CD14-positive monocyte (primary cell): ENCODE results near the gene RBFOX1. TPM values are rescaled to one million over a fixed set of nuclear protein-coding genes. Genes with fewer than 3 reads are reported as not detected.

ENCODE experiments used
- DNase-seq, 3 donors: peaks; one replicate each; pipeline ENCODE4 v3.0.0-alpha.2; 2011 to 2022
- H2AFZ ChIP-seq: 2 replicates; pipeline ENCODE4 v1.6.0; 2012; ENCODE audit warnings: mild to moderate bottlenecking, low read depth, low read length, inconsistent platforms; ENCODE audit not compliant: insufficient read depth, poor library complexity, severe bottlenecking
- H3K27ac ChIP-seq, 2 donors: 1 replicate in 1 of 2; 2 replicates in 1 of 2; pipeline ENCODE4 v1.5.1; 2012 to 2013; ENCODE audit warnings: low read length in 2 of 2, control low read depth in 1 of 2, inconsistent platforms in 1 of 2, low read depth in 1 of 2, mild to moderate bottlenecking in 1 of 2
- H3K27me3 ChIP-seq, 2 donors: one replicate each; pipeline versions ENCODE4 v1.6.0 to v1.6.1; 2011 to 2013; ENCODE audit warnings: low read length in 2 of 2; ENCODE audit not compliant: control insufficient read depth in 2 of 2, insufficient read depth in 2 of 2
- H3K36me3 ChIP-seq, 2 donors: replicated peaks in 1 of 2; 1 replicate in 1 of 2; 2 replicates in 1 of 2; pipeline versions ENCODE4 v1.5.1 to v1.6.1; 2012 to 2013; ENCODE audit warnings: low read length in 2 of 2, control low read depth in 1 of 2, inconsistent platforms in 1 of 2, mild to moderate bottlenecking in 1 of 2; ENCODE audit not compliant: insufficient read depth in 2 of 2, control insufficient read depth in 1 of 2
- H3K4me1 ChIP-seq, 2 donors: 1 replicate in 1 of 2; 2 replicates in 1 of 2; pipeline versions ENCODE4 v1.5.1 to v1.6.1; 2012 to 2013; ENCODE audit warnings: low read length in 2 of 2, control low read depth in 1 of 2, inconsistent platforms in 1 of 2, mild to moderate bottlenecking in 1 of 2, moderate library complexity in 1 of 2; ENCODE audit not compliant: insufficient read depth in 2 of 2, control insufficient read depth in 1 of 2
- H3K4me2 ChIP-seq: replicated peaks from 2 replicates; pipeline ENCODE3; 2012; ENCODE audit warnings: low read length, moderate library complexity, mild to moderate bottlenecking; ENCODE audit not compliant: poor library complexity, severe bottlenecking; ENCODE audit errors: extremely low read depth
- H3K4me3 ChIP-seq, 3 experiments: fragments of 200-600 bp in 1 of 3; sonication (generic) in 1 of 3; replicated peaks in 1 of 3; 1 replicate in 2 of 3; 2 replicates in 1 of 3; pipeline ENCODE4 v1.5.1; 2011 to 2013; ENCODE audit warnings: low read length in 3 of 3, mild to moderate bottlenecking in 3 of 3, control low read depth in 2 of 3, low read depth in 2 of 3, inconsistent platforms in 1 of 3, moderate library complexity in 1 of 3
- H3K79me2 ChIP-seq: 2 replicates; pipeline ENCODE4 v1.6.0; 2012; ENCODE audit warnings: mild to moderate bottlenecking, control low read depth, inconsistent platforms, low read length, moderate library complexity; ENCODE audit not compliant: insufficient read depth
- H3K9ac ChIP-seq: 2 replicates; pipeline ENCODE4 v1.6.0; 2017; ENCODE audit warnings: low read length, mild to moderate bottlenecking; ENCODE audit not compliant: insufficient read depth, poor library complexity, severe bottlenecking
- H3K9me3 ChIP-seq, 2 donors: replicated peaks in 1 of 2; 1 replicate in 1 of 2; 2 replicates in 1 of 2; pipeline versions ENCODE4 v1.5.1 to v1.6.1; 2012 to 2013; ENCODE audit warnings: low read length in 2 of 2, control low read depth in 1 of 2; ENCODE audit not compliant: control insufficient read depth in 1 of 2, insufficient read depth in 1 of 2
- H4K20me1 ChIP-seq: 2 replicates; pipeline ENCODE4 v1.6.0; 2012; ENCODE audit warnings: mild to moderate bottlenecking, low read length, control low read depth, moderate library complexity; ENCODE audit not compliant: insufficient read depth
- H3K27ac Mint-ChIP-seq, 7 donors: one replicate each; pipeline ENCODE4 v1.8.0; 2020; ENCODE audit warnings: mild to moderate bottlenecking in 7 of 7, mixed read lengths in 7 of 7, moderate library complexity in 6 of 7, inconsistent platforms in 2 of 7
- H3K27me3 Mint-ChIP-seq, 3 donors: one replicate each; pipeline ENCODE4 v1.8.0; 2021 to 2022; ENCODE audit warnings: low read depth in 3 of 3, mild to moderate bottlenecking in 3 of 3, mixed read lengths in 3 of 3, moderate library complexity in 3 of 3, inconsistent platforms in 1 of 3
- H3K36me3 Mint-ChIP-seq, 2 donors: one replicate each; pipeline ENCODE4 v1.8.0; 2020; ENCODE audit warnings: mixed read lengths in 2 of 2, inconsistent platforms in 1 of 2, mild to moderate bottlenecking in 1 of 2
- H3K4me1 Mint-ChIP-seq: one replicate; pipeline ENCODE4 v1.8.0; 2020; ENCODE audit warnings: mild to moderate bottlenecking, mixed read lengths
- H3K4me3 Mint-ChIP-seq, 2 donors: one replicate each; pipeline ENCODE4 v1.8.0; 2020; ENCODE audit warnings: mild to moderate bottlenecking in 2 of 2, mixed read lengths in 2 of 2, moderate library complexity in 1 of 2
- H3K9me3 Mint-ChIP-seq, 7 donors: one replicate each; pipeline ENCODE4 v1.8.0; 2020 to 2022; ENCODE audit warnings: mixed read lengths in 7 of 7, mild to moderate bottlenecking in 6 of 7, moderate library complexity in 6 of 7, inconsistent platforms in 2 of 7
- WGBS: methylation state at CpG from one replicate; pipeline ENCODE4 v1.1.5; 2013; ENCODE audit warnings: missing lambda C conversion rate; ENCODE audit not compliant: insufficient coverage; 5-methylcytosine and 5-hydroxymethylcytosine counted together
- intact Hi-C, 2 donors: fragments of 100-400 bp; cut with micrococcal nuclease; formaldehyde crosslinking; loops; one replicate each; pipeline versions ENCODE4 v1.15.0 to v1.15.1; 2023
- polyA plus RNA-seq, 3 donors: library from polyadenylated mRNA; depleted of rRNA in 1 of 3; unstranded in 2 of 3; stranded (reverse) in 1 of 3; fragments of 300-500 nt in 2 of 3; fragments of >200 nt in 1 of 3; fragmentation: Illumina TruSeq in 2 of 3; gene quantifications; 1 replicate in 2 of 3; 2 replicates in 1 of 3; pipeline ENCODE4 v1.2.3, GENCODE V29; 2012 to 2021
- TF ChIP-seq, protein P1 (sequence below): fragments of 200-600 bp; IDR thresholded peaks from one replicate; pipeline ENCODE4 v1.8.0; 2022; ENCODE audit warnings: antibody characterized with exemption, mild to moderate bottlenecking

Gene RBFOX1
- polyA plus RNA-seq, 3 donors = not detected

GRCh38 chr16:7421578-7421977 lies 88.9 kb downstream of the RBFOX1 start:
- Histone ChIP-seq H4K20me1 (no peaks in the 10 kb centered on the region), H3K27ac (no peak overlapping the region), H3K36me3 (no peaks in the 10 kb centered on the region), H2AFZ (no peak overlapping the region), H3K4me1 (no peaks in the 10 kb centered on the region), H3K27me3 (no peaks in the 10 kb centered on the region), H3K9ac (no peak overlapping the region), H3K9me3 (peaks cover 0 to 4% of the 10 kb centered on the region in 2 donors), H3K79me2 (no peaks in the 10 kb centered on the region), H3K4me2 (no peak overlapping the region), H3K4me3 (no peak overlapping the region)
- DNase-seq = no peak
- Mint-ChIP-seq H3K27me3 (peaks cover 0 to 2% (median 0%) of the 10 kb centered on the region in 3 donors), H3K9me3 (peaks cover 0 to 9% (median 0%) of the 10 kb centered on the region in 7 donors), H3K4me1 (no peaks in the 10 kb centered on the region), H3K36me3 (no peaks in the 10 kb centered on the region), H3K27ac (no peak overlapping the region), H3K4me3 (no peak overlapping the region)
- TF ChIP-seq, protein P1, sequence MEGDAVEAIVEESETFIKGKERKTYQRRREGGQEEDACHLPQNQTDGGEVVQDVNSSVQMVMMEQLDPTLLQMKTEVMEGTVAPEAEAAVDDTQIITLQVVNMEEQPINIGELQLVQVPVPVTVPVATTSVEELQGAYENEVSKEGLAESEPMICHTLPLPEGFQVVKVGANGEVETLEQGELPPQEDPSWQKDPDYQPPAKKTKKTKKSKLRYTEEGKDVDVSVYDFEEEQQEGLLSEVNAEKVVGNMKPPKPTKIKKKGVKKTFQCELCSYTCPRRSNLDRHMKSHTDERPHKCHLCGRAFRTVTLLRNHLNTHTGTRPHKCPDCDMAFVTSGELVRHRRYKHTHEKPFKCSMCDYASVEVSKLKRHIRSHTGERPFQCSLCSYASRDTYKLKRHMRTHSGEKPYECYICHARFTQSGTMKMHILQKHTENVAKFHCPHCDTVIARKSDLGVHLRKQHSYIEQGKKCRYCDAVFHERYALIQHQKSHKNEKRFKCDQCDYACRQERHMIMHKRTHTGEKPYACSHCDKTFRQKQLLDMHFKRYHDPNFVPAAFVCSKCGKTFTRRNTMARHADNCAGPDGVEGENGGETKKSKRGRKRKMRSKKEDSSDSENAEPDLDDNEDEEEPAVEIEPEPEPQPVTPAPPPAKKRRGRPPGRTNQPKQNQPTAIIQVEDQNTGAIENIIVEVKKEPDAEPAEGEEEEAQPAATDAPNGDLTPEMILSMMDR = no peak
- intact Hi-C loops = no loop called here
- WGBS = 67% methylated on average over 1 of the region's 5 CpGs

DNA sequence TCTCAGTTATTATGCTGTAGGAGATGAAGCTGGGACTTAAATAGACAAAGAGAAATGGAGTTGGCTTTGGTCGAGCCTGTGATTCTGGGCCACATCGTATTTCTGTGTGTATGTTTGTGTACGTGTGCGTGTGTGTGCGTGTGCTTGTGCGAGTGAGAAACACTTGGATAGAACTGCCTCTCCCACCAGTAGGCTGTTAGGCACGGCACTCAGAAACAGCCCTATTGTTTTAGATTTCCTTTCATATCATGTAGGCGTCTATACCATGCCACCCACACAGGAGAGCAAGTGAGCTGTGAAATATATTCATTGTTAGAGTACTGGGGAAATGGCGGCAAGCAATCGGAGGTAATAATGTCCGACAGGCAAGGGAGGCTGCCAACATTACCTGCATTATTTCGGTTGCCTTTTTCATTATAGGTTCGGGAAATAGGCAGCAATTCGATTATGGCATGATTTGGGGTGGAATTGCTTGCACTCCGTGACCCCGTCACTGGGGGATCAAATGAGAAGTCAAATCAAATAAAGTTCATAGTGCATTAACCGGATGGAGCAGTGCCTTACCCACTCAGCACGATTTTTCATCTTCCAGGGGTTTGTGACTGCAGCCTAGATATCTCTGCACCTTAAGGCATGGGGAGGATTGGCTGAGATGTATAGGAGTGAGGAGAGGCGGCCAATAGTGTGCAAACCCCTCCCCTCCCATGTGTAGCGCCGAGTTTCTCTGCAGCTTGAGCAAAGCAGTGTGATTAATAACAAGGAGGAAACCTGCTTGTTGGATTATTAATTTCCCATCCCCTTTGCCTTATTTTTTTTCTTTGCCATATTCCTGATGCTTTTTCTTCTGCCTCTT lies 89.6 kb downstream of the RBFOX1 start:
- Histone ChIP-seq H2AFZ (no peak overlapping the region), H3K4me3 (no peak overlapping the region), H3K4me1 (no peaks in the 10 kb centered on the region), H4K20me1 (no peaks in the 10 kb centered on the region), H3K9me3 (peaks cover 0 to 5% of the 10 kb centered on the region in 2 donors), H3K4me2 (no peak overlapping the region), H3K79me2 (no peaks in the 10 kb centered on the region), H3K27ac (no peak overlapping the region), H3K36me3 (no peaks in the 10 kb centered on the region), H3K27me3 (no peaks in the 10 kb centered on the region), H3K9ac (no peak overlapping the region)
- TF ChIP-seq, protein P1 = no peak
- WGBS = 81% methylated on average over 8 of the region's 21 CpGs
- Mint-ChIP-seq H3K9me3 (peaks cover 0 to 13% (median 0%) of the 10 kb centered on the region in 7 donors), H3K27me3 (peaks cover 0 to 2% (median 0%) of the 10 kb centered on the region in 3 donors), H3K4me3 (no peak overlapping the region), H3K36me3 (no peaks in the 10 kb centered on the region), H3K27ac (peak overlapping the region in 1 of 7 donors; percentile 43), H3K4me1 (no peaks in the 10 kb centered on the region)
- intact Hi-C loops = no loop called here
- no peak for DNase-seq
